NB4 (cell line): ENCODE data around the gene CCDC47.
A peak's percentile ranks its signal among the peaks of the same experiment; 100 is the strongest.

Source experiments
- DNase-seq: peaks from one replicate; pipeline ENCODE4 v3.0.0; 2010; ENCODE audit warnings: low read depth
- H3K4me3 ChIP-seq: one replicate; pipeline ENCODE4 v1.5.1; 2011; ENCODE audit warnings: mild to moderate bottlenecking, low read depth, low read length, moderate library complexity
- MAX ChIP-seq: IDR thresholded peaks from 2 replicates; pipeline ENCODE4 v1.6.1; 2011; ENCODE audit warnings: low read depth, low read length
- MYC ChIP-seq: IDR thresholded peaks from 2 replicates; pipeline ENCODE4 v1.6.1; 2011; ENCODE audit warnings: low read depth, low read length
- POLR2A ChIP-seq: IDR thresholded peaks from 2 replicates; pipeline ENCODE4 v1.6.1; 2011; ENCODE audit warnings: mild to moderate bottlenecking; ENCODE audit not compliant: insufficient read length; ENCODE audit errors: extremely low read depth
- TF ChIP-seq, protein P1 (sequence below): IDR thresholded peaks from one replicate; pipeline ENCODE4 v1.5.1; 2012; ENCODE audit warnings: low read depth, low read length

The CCDC47 gene

DNA sequence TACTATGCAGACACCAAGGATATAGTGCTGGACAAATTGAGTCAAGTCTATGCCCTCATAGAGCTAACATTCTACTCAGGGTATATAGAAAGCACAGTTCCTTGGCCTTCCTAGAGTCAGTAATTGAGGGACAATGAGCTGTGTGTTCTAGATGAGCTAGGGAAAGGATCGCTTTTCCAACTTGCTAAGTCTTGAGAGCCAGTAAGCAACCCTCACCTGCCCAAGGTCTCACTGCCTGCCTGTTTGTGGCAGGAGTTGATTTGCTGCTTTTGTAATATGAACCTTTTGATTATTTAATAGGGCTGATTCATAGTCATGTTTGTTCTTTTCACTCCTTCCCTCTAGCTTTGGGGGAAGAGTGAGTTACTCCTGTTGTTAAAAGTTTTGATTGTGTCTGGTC is 7.1 kb upstream of the CCDC47 start:
- DNase-seq = no peak
- TF ChIP-seq, protein P1, sequence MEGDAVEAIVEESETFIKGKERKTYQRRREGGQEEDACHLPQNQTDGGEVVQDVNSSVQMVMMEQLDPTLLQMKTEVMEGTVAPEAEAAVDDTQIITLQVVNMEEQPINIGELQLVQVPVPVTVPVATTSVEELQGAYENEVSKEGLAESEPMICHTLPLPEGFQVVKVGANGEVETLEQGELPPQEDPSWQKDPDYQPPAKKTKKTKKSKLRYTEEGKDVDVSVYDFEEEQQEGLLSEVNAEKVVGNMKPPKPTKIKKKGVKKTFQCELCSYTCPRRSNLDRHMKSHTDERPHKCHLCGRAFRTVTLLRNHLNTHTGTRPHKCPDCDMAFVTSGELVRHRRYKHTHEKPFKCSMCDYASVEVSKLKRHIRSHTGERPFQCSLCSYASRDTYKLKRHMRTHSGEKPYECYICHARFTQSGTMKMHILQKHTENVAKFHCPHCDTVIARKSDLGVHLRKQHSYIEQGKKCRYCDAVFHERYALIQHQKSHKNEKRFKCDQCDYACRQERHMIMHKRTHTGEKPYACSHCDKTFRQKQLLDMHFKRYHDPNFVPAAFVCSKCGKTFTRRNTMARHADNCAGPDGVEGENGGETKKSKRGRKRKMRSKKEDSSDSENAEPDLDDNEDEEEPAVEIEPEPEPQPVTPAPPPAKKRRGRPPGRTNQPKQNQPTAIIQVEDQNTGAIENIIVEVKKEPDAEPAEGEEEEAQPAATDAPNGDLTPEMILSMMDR = no peak
- TF ChIP-seq POLR2A (no peak), MYC (no peak), MAX (no peak)
- no peak overlapping the region for H3K4me3 ChIP-seq

GRCh38 chr17:63775420-63775819 is 2.0 kb upstream of the CCDC47 start:
- TF ChIP-seq, protein P1 = no peak
- no peak for TF ChIP-seq MYC
- TF ChIP-seq MAX = no peak
- TF ChIP-seq POLR2A = no peak
- no peak for DNase-seq
- H3K4me3 ChIP-seq = peak overlapping the region; percentile 99

DNA sequence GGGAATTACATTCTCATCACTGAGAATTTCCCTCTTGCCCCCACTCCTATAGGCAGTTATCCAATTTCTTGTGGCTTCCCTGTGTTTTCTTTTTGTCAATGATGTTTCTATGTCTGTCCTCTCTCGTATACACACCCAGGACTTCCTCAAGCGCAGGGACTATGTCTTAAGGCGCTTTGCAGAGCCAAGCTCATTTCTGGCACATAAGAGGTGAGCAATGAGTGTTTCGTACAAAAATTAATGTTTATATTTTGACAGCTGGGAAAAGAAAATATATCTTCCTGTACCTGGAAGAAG is 1.5 kb upstream of the CCDC47 start:
- peak; percentile 56 for DNase-seq
- TF ChIP-seq, protein P1 = no peak
- no peak for TF ChIP-seq POLR2A
- no peak for TF ChIP-seq MYC
- no peak for TF ChIP-seq MAX
- peak overlapping the region; percentile 99 for H3K4me3 ChIP-seq

GRCh38 chr17:63774141-63774968 is 958 bp upstream of the CCDC47 start, which contains the start of gene DDX42:
Gene DDX42, plus strand, starts transcription at chr17:63774170. Its CDS starts 12,880 bp downstream, at chr17:63787050.
- no peak for DNase-seq
- peak within 1 kb of the TSS; percentile 99 for H3K4me3 ChIP-seq
- no peak for TF ChIP-seq MYC
- TF ChIP-seq MAX = no peak
- TF ChIP-seq, protein P1 = no peak
- no peak for TF ChIP-seq POLR2A

- H3K4me3 ChIP-seq = peak overlapping the region; percentile 82
- TF ChIP-seq POLR2A = no peak
- TF ChIP-seq, protein P1 = no peak
- no peak for TF ChIP-seq MAX
- no peak for TF ChIP-seq MYC
- peak; percentile 51 for DNase-seq
Measured at GRCh38 chr17:63772801-63773271, 561 bp downstream of the CCDC47 start.
